H9 (cell line): Measurements from ENCODE around the gene GYG2. TPM values are rescaled to one million over a fixed set of nuclear protein-coding genes. Genes with fewer than 3 reads are reported as not detected.

ENCODE experiments used
- DNase-seq: peaks from one replicate; pipeline ENCODE4 v3.0.0-alpha.2; 2017
- H2AFZ ChIP-seq: one replicate; pipeline ENCODE4 v1.6.1; 2013; ENCODE audit warnings: mild to moderate bottlenecking, low read length, control low read depth, moderate library complexity
- H2AK5ac ChIP-seq: 2 replicates; pipeline ENCODE4 v1.6.1; 2013; ENCODE audit warnings: low read length, control low read depth, mixed read lengths; ENCODE audit not compliant: insufficient read length
- H2BK120ac ChIP-seq: one replicate; pipeline ENCODE4 v1.6.1; 2013; ENCODE audit warnings: low read depth, mild to moderate bottlenecking, low read length, control low read depth, inconsistent platforms; ENCODE audit not compliant: poor library complexity, severe bottlenecking
- H2BK12ac ChIP-seq: 2 replicates; pipeline ENCODE4 v1.6.1; 2013; ENCODE audit warnings: low read length, control low read depth, mixed read lengths, low read depth; ENCODE audit not compliant: insufficient read length
- H2BK15ac ChIP-seq: 2 replicates; pipeline ENCODE4 v1.6.1; 2013; ENCODE audit warnings: low read depth, low read length, control low read depth
- H2BK20ac ChIP-seq: one replicate; pipeline ENCODE4 v1.6.1; 2013; ENCODE audit warnings: low read depth, mild to moderate bottlenecking, low read length, control low read depth, inconsistent platforms; ENCODE audit not compliant: poor library complexity, severe bottlenecking
- H2BK5ac ChIP-seq: 2 replicates; pipeline ENCODE4 v1.6.1; 2013; ENCODE audit warnings: low read length, control low read depth, mixed read lengths; ENCODE audit not compliant: insufficient read length
- H3K14ac ChIP-seq: 2 replicates; pipeline ENCODE4 v1.6.1; 2013; ENCODE audit warnings: low read length, control low read depth; ENCODE audit not compliant: insufficient read depth
- H3K18ac ChIP-seq: 2 replicates; pipeline ENCODE4 v1.6.1; 2013; ENCODE audit warnings: low read depth, mild to moderate bottlenecking, mixed read lengths, low read length, control low read depth; ENCODE audit not compliant: insufficient read length
- H3K23ac ChIP-seq: 2 replicates; pipeline ENCODE4 v1.6.1; 2013; ENCODE audit warnings: low read length, control low read depth, mixed read lengths, low read depth; ENCODE audit not compliant: insufficient read length
- H3K23me2 ChIP-seq: 2 replicates; pipeline ENCODE4 v1.6.1; 2013; ENCODE audit warnings: low read depth, mild to moderate bottlenecking, mixed read lengths, low read length, control low read depth; ENCODE audit not compliant: insufficient read length, poor library complexity, severe bottlenecking
- H3K27ac ChIP-seq: 2 replicates; pipeline ENCODE4 v1.5.1; 2013; ENCODE audit warnings: low read length, control low read depth, mixed read lengths, low read depth; ENCODE audit not compliant: insufficient read length
- H3K27me3 ChIP-seq: 2 replicates; pipeline ENCODE4 v1.6.1; 2013; ENCODE audit warnings: low read length, control low read depth, inconsistent platforms; ENCODE audit not compliant: insufficient read depth
- H3K4ac ChIP-seq: 2 replicates; pipeline ENCODE4 v1.6.1; 2013; ENCODE audit warnings: low read depth, mild to moderate bottlenecking, control low read depth, inconsistent platforms, low read length, moderate library complexity
- H3K4me1 ChIP-seq: 2 replicates; pipeline ENCODE4 v1.6.1; 2013; ENCODE audit warnings: low read length, control low read depth, inconsistent platforms; ENCODE audit not compliant: insufficient read depth
- H3K4me2 ChIP-seq: 2 replicates; pipeline ENCODE4 v1.6.1; 2013; ENCODE audit warnings: low read length, control low read depth, mixed read lengths; ENCODE audit not compliant: insufficient read length, insufficient read depth
- H3K56ac ChIP-seq: 2 replicates; pipeline ENCODE4 v1.6.1; 2013; ENCODE audit warnings: low read depth, mild to moderate bottlenecking, mixed read lengths, low read length, control low read depth; ENCODE audit not compliant: insufficient read length
- H3K79me1 ChIP-seq: 2 replicates; pipeline ENCODE4 v1.6.1; 2013; ENCODE audit warnings: low read depth, mild to moderate bottlenecking, moderate library complexity, low read length, control low read depth, inconsistent platforms; ENCODE audit not compliant: insufficient read depth, poor library complexity, severe bottlenecking
- H3K79me2 ChIP-seq: 2 replicates; pipeline ENCODE4 v1.6.1; 2013; ENCODE audit warnings: low read length, control low read depth, inconsistent platforms; ENCODE audit not compliant: insufficient read depth
- H3K9ac ChIP-seq: 2 replicates; pipeline ENCODE4 v1.6.1; 2013; ENCODE audit warnings: low read length, control low read depth, mixed read lengths; ENCODE audit not compliant: insufficient read length; ENCODE audit errors: extremely low read depth
- H3K9me3 ChIP-seq: one replicate; pipeline ENCODE4 v1.6.1; 2013; ENCODE audit warnings: low read depth, low read length, inconsistent platforms; ENCODE audit not compliant: control insufficient read depth
- H3T11ph ChIP-seq: one replicate; pipeline ENCODE4 v1.6.1; 2013; ENCODE audit warnings: mild to moderate bottlenecking, low read length, control low read depth, inconsistent platforms
- H4K20me1 ChIP-seq: one replicate; pipeline ENCODE4 v1.6.1; 2013; ENCODE audit not compliant: control insufficient read depth, insufficient read length, insufficient read depth
- H4K5ac ChIP-seq: 2 replicates; pipeline ENCODE4 v1.6.1; 2013; ENCODE audit warnings: low read depth, mild to moderate bottlenecking, mixed read lengths, low read length, control low read depth; ENCODE audit not compliant: insufficient read length
- H4K8ac ChIP-seq: replicated peaks from 2 replicates; pipeline ENCODE4 v1.6.1; 2013; ENCODE audit warnings: low read length, control low read depth, mixed read lengths, low read depth; ENCODE audit not compliant: insufficient read length
- H4K91ac ChIP-seq: 2 replicates; pipeline ENCODE4 v1.6.1; 2013; ENCODE audit warnings: low read depth, mild to moderate bottlenecking, moderate library complexity, mixed read lengths, low read length, control low read depth; ENCODE audit not compliant: insufficient read length
- H3K27ac Mint-ChIP-seq, 3 experiments: 2 replicates in 2 of 3; 3 replicates in 1 of 3; pipeline ENCODE4 v1.8.0; 2020 to 2021; ENCODE audit warnings: mixed read lengths in 3 of 3, mild to moderate bottlenecking in 1 of 3, moderate library complexity in 1 of 3
- H3K27me3 Mint-ChIP-seq: 2 replicates; pipeline ENCODE4 v1.8.0; 2021; ENCODE audit warnings: low read depth, mild to moderate bottlenecking, moderate library complexity, mixed read lengths
- H3K36me3 Mint-ChIP-seq, 3 experiments: 2 replicates in 2 of 3; 3 replicates in 1 of 3; pipeline ENCODE4 v1.8.0; 2020 to 2021; ENCODE audit warnings: low read depth in 3 of 3, mixed read lengths in 3 of 3; ENCODE audit not compliant: insufficient read depth in 1 of 3
- H3K4me1 Mint-ChIP-seq, 2 experiments: 2 replicates each; pipeline ENCODE4 v1.8.0; 2020; ENCODE audit warnings: mixed read lengths in 2 of 2
- H3K4me3 Mint-ChIP-seq, 2 experiments: 2 replicates in 1 of 2; 3 replicates in 1 of 2; pipeline ENCODE4 v1.8.0; 2020 to 2021; ENCODE audit warnings: mild to moderate bottlenecking in 2 of 2, mixed read lengths in 2 of 2, moderate library complexity in 1 of 2
- H3K9me3 Mint-ChIP-seq, 2 experiments: 2 replicates in 1 of 2; 3 replicates in 1 of 2; pipeline ENCODE4 v1.8.0; 2020; ENCODE audit warnings: mild to moderate bottlenecking in 2 of 2, mixed read lengths in 2 of 2, moderate library complexity in 1 of 2
- CTCF ChIP-seq: fragments of 200-600 bp; sonication (generic); conservative IDR thresholded peaks from 3 replicates; pipeline ENCODE4 v1.8.0; 2021; ENCODE audit warnings: antibody characterized with exemption, mild to moderate bottlenecking
- WGBS: extraction: QIAGEN DNeasy Blood & Tissue Kit; methylation state at CpG from one replicate; pipeline ENCODE4 v1.1.7; 2013; ENCODE audit warnings: missing lambda C conversion rate, low lambda C conversion rate, mixed read lengths; ENCODE audit not compliant: insufficient read length; ENCODE audit errors: extremely low coverage; 5-methylcytosine and 5-hydroxymethylcytosine counted together
- total RNA-seq: library from RNA; stranded (reverse); gene quantifications from 2 replicates; pipeline ENCODE4 v1.2.1, GENCODE V29; 2021

GYG2 gene
- total RNA-seq, 1 experiment from 2014 or later: 95.9 TPM

- H3K4me3 Mint-ChIP-seq: no peak overlapping the region
- no peak overlapping the region for H4K5ac ChIP-seq
These were observed 50.9 kb downstream of the GYG2 start for GRCh38 chrX:2879670-2880069.

More at GRCh38 chrX:2879670-2880069, 50.9 kb downstream of the GYG2 start:
- H4K8ac ChIP-seq: no peak overlapping the region
- no peak overlapping the region for H2BK20ac ChIP-seq
- no peak overlapping the region for H3K4me2 ChIP-seq
- H2BK12ac ChIP-seq: no peak overlapping the region
- H3K27ac ChIP-seq: no peak overlapping the region
- no peaks in the 10 kb centered on the region for H3K79me1 ChIP-seq
- no peak overlapping the region for H2BK120ac ChIP-seq
- H3K27me3 ChIP-seq: no peaks in the 10 kb centered on the region
- Mint-ChIP-seq H3K27ac (no peak overlapping the region), H3K9me3 (peaks cover 0 to 3% of the 10 kb centered on the region in 2 experiments; a peak in 1 of 5 replicates), H3K4me1 (peaks cover 2 to 4% of the 10 kb centered on the region in 2 experiments; a peak in 2 of 4 replicates), H3K36me3 (peaks cover 28 to 69% (median 56%) of the 10 kb centered on the region in 3 experiments; a peak in 6 of 7 replicates), H3K27me3 (no peaks in the 10 kb centered on the region)
- DNase-seq: no peak
- H3K23me2 ChIP-seq: no peaks in the 10 kb centered on the region
- no peaks in the 10 kb centered on the region for H3K9me3 ChIP-seq
- H3K56ac ChIP-seq: no peak overlapping the region
- H2BK5ac ChIP-seq: no peak overlapping the region
- H3K4me1 ChIP-seq: no peaks in the 10 kb centered on the region
- no peak overlapping the region for H2AFZ ChIP-seq
- no peak for TF ChIP-seq CTCF
- no peaks in the 10 kb centered on the region for H4K20me1 ChIP-seq
- H2BK15ac ChIP-seq: no peak overlapping the region
- H3K18ac ChIP-seq: no peak overlapping the region
- no peak overlapping the region for H3K9ac ChIP-seq
- H3K79me2 ChIP-seq: no peaks in the 10 kb centered on the region
- no peak overlapping the region for H2AK5ac ChIP-seq
- no peak overlapping the region for H4K91ac ChIP-seq
- H3K23ac ChIP-seq: no peak overlapping the region
- H3K4ac ChIP-seq: no peak overlapping the region
- WGBS: 100% methylated on average over 1 of the region's 1 CpG
- H3T11ph ChIP-seq: no peak overlapping the region
- H3K14ac ChIP-seq: no peak overlapping the region
